DMS 273 (cell line): Measurements from ENCODE around the gene ECE1.

Experiments
- DNase-seq: peaks from one replicate; lab custom pipeline; 2025; ENCODE audit not compliant: unreplicated experiment; lab: John Stamatoyannopoulos, UW

The ECE1 gene

GRCh38 chr1:21325731-21326387 lies 35.6 kb upstream of the ECE1 start:
- no peak for DNase-seq

GRCh38 chr1:21325231-21325718 lies 35.0 kb upstream of the ECE1 start:
- no peak for DNase-seq

GRCh38 chr1:21324368-21325141 lies 34.3 kb upstream of the ECE1 start:
- peak; percentile 58 for DNase-seq

- no peak for DNase-seq
These were observed 32.8 kb upstream of the ECE1 start for GRCh38 chr1:21323091-21323490.

- no peak for DNase-seq
These were observed 32.4 kb upstream of the ECE1 start for GRCh38 chr1:21322681-21323016.

GRCh38 chr1:21321963-21322680 lies 31.9 kb upstream of the ECE1 start:
- DNase-seq: no peak

- DNase-seq: no peak
These were observed 30.3 kb upstream of the ECE1 start for GRCh38 chr1:21320410-21321108.

- peak; percentile 48 for DNase-seq
These were observed 29.5 kb upstream of the ECE1 start for GRCh38 chr1:21319447-21320407.

- DNase-seq: peak; percentile 23
These were observed 28.5 kb upstream of the ECE1 start for GRCh38 chr1:21318714-21319159.

GRCh38 chr1:21318057-21318713 lies 27.9 kb upstream of the ECE1 start:
- DNase-seq: no peak

GRCh38 chr1:21317690-21318043 lies 27.4 kb upstream of the ECE1 start:
- DNase-seq: no peak

GRCh38 chr1:21317035-21317689 lies 26.9 kb upstream of the ECE1 start:
- no peak for DNase-seq

GRCh38 chr1:21314743-21315396 lies 24.6 kb upstream of the ECE1 start:
- DNase-seq: no peak

GRCh38 chr1:21313886-21314721 lies 23.8 kb upstream of the ECE1 start:
- no peak for DNase-seq

GRCh38 chr1:21313203-21313885 lies 23.1 kb upstream of the ECE1 start:
- DNase-seq: peak; percentile 59

- DNase-seq: no peak
These were observed 22.2 kb upstream of the ECE1 start for GRCh38 chr1:21312407-21312992.

GRCh38 chr1:21311016-21311415 lies 20.8 kb upstream of the ECE1 start:
- DNase-seq: no peak
